H7 (cell line): ENCODE data around the gene TINCR. TPM values are rescaled to one million over a fixed set of nuclear protein-coding genes. Genes with fewer than 3 reads are reported as not detected.

ENCODE experiments used
- DNase-seq: peaks from one replicate; pipeline ENCODE4 v3.0.0; 2012
- H3K27me3 ChIP-seq: 2 replicates; pipeline ENCODE4 v1.6.0; 2011; ENCODE audit warnings: mild to moderate bottlenecking, low read length; ENCODE audit not compliant: control insufficient read depth, insufficient read depth
- H3K36me3 ChIP-seq: replicated peaks from 2 replicates; pipeline ENCODE4 v1.5.1; 2011; ENCODE audit warnings: low read length; ENCODE audit not compliant: control insufficient read depth, insufficient read depth
- H3K4me3 ChIP-seq: 2 replicates; pipeline ENCODE4 v1.5.1; 2011; ENCODE audit warnings: low read depth, mild to moderate bottlenecking, control low read depth, low read length, moderate library complexity; ENCODE audit not compliant: insufficient read depth
- total RNA-seq: library from RNA; depleted of rRNA; stranded (reverse); fragments of >200 nt; shearing (Covaris generic); gene quantifications from 2 replicates; pipeline ENCODE4 v1.2.3, GENCODE V29; 2014; rRNA removed

TINCR gene
- total RNA-seq, 1 experiment from 2014 or later, result 0.28 TPM

- DNase-seq, result no peak
- Histone ChIP-seq H3K4me3 (no peak overlapping the region), H3K36me3 (no peaks in the 10 kb centered on the region), H3K27me3 (no peaks in the 10 kb centered on the region)
These were observed 41.1 kb downstream of the TINCR start for GRCh38 chr19:5526691-5527090.

- no peak for DNase-seq
- no peak overlapping the region for H3K4me3 ChIP-seq
- no peaks in the 10 kb centered on the region for H3K27me3 ChIP-seq
- no peaks in the 10 kb centered on the region for H3K36me3 ChIP-seq
These were observed 43.7 kb downstream of the TINCR start for GRCh38 chr19:5524081-5524480.

- DNase-seq, result no peak
- no peaks in the 10 kb centered on the region for H3K36me3 ChIP-seq
- no peaks in the 10 kb centered on the region for H3K27me3 ChIP-seq
- H3K4me3 ChIP-seq, result no peak overlapping the region
These were observed 45.6 kb downstream of the TINCR start for GRCh38 chr19:5522106-5522505.

- H3K4me3 ChIP-seq, result no peak overlapping the region
- no peak for DNase-seq
- H3K36me3 ChIP-seq, result no peaks in the 10 kb centered on the region
- no peaks in the 10 kb centered on the region for H3K27me3 ChIP-seq
These were observed 47.3 kb downstream of the TINCR start for GRCh38 chr19:5520501-5520900.

GRCh38 chr19:5519076-5519475, 48.7 kb downstream of the TINCR start:
- Histone ChIP-seq H3K27me3 (no peaks in the 10 kb centered on the region), H3K4me3 (no peak overlapping the region), H3K36me3 (no peaks in the 10 kb centered on the region)
- no peak for DNase-seq

GRCh38 chr19:5515737-5516136, 52.0 kb downstream of the TINCR start:
- Histone ChIP-seq H3K27me3 (no peaks in the 10 kb centered on the region), H3K4me3 (no peak overlapping the region), H3K36me3 (no peaks in the 10 kb centered on the region)
- peak; percentile 72 for DNase-seq

- Histone ChIP-seq H3K36me3 (no peaks in the 10 kb centered on the region), H3K27me3 (no peaks in the 10 kb centered on the region), H3K4me3 (no peak overlapping the region)
- DNase-seq, result no peak
These were observed 53.8 kb downstream of the TINCR start for GRCh38 chr19:5514001-5514400.

- DNase-seq, result no peak
- H3K27me3 ChIP-seq, result no peaks in the 10 kb centered on the region
- no peak overlapping the region for H3K4me3 ChIP-seq
- no peaks in the 10 kb centered on the region for H3K36me3 ChIP-seq
These were observed 55.0 kb downstream of the TINCR start for GRCh38 chr19:5512715-5513114.

Other genes starting within 250 kb of the TINCR start
- gene PTPRS, start 227.1 kb downstream of the TINCR start, total RNA-seq, result 130 and 156 TPM in 2 replicates
- gene ZNRF4, start 112.5 kb downstream of the TINCR start, total RNA-seq, result not detected in 2 replicates
- gene SAFB2, start 54.8 kb upstream of the TINCR start, total RNA-seq, result 26.6 and 34.3 TPM in 2 replicates
- gene SAFB, start 55.1 kb upstream of the TINCR start, total RNA-seq, result 44.4 and 64.4 TPM in 2 replicates
- gene MICOS13, start 112.6 kb upstream of the TINCR start, total RNA-seq, result 53.1 and 71.4 TPM in 2 replicates
- 12.0 and 16.2 TPM in 2 replicates for gene HSD11B1L, start 113.1 kb upstream of the TINCR start, total RNA-seq
- gene RPL36, start 122.3 kb upstream of the TINCR start, total RNA-seq, result 1,318 and 1,675 TPM in 2 replicates
- gene LONP1, start 152.2 kb upstream of the TINCR start, total RNA-seq, result 119 and 126 TPM in 2 replicates
- gene CATSPERD, start 152.7 kb upstream of the TINCR start, total RNA-seq, result 0.03 TPM in 1 of 2 replicates, not detected in the other
- gene PRR22, start 216.8 kb upstream of the TINCR start, total RNA-seq, result 1.5 and 2.2 TPM in 2 replicates
- 50.8 and 52.4 TPM in 2 replicates for gene DUS3L, start 223.2 kb upstream of the TINCR start, total RNA-seq
- 8.5 and 8.7 TPM in 2 replicates for gene NRTN, start 237.1 kb upstream of the TINCR start, total RNA-seq